SU-DHL-6 (cell line): ENCODE measurements around the gene NFATC1.

ENCODE experiments used
- H2AFZ ChIP-seq: fragments of 200-600 bp; sonication (generic); 2 replicates; pipeline ENCODE4 v1.6.1; 2014; ENCODE audit warnings: low read depth, mild to moderate bottlenecking, moderate library complexity, mixed read lengths, antibody characterized with exemption, low read length; ENCODE audit not compliant: severe bottlenecking
- H3F3A ChIP-seq: fragments of 200-600 bp; shearing (Covaris generic); 2 replicates; pipeline ENCODE4 v1.6.0; 2016; ENCODE audit warnings: antibody characterized with exemption, mild to moderate bottlenecking; ENCODE audit not compliant: insufficient read depth
- H3K27ac ChIP-seq: fragments of 200-600 bp; sonication (generic); 2 replicates; pipeline ENCODE4 v1.5.1; 2016; ENCODE audit warnings: low read depth, mild to moderate bottlenecking, low read length, moderate library complexity, mixed read lengths
- H3K27me3 ChIP-seq: fragments of 200-600 bp; sonication (generic), shearing (Covaris generic); 2 replicates; pipeline ENCODE4 v1.6.0; 2014; ENCODE audit warnings: mild to moderate bottlenecking, low read length
- H3K36me3 ChIP-seq: fragments of 200-600 bp; sonication (generic); 2 replicates; pipeline ENCODE4 v1.6.1; 2014; ENCODE audit warnings: mild to moderate bottlenecking, low read length, mixed read lengths
- H3K4me2 ChIP-seq: fragments of 300-600, 200-600 bp; shearing (Covaris generic), sonication (generic); 2 replicates; pipeline ENCODE4 v1.6.0; 2014; ENCODE audit warnings: low read length, low read depth, mild to moderate bottlenecking; ENCODE audit not compliant: poor library complexity, severe bottlenecking
- H3K4me3 ChIP-seq: fragments of 200-600 bp; sonication (generic); 2 replicates; pipeline ENCODE4 v1.5.1; 2014; ENCODE audit warnings: antibody characterized with exemption, low read length, mild to moderate bottlenecking, mixed read lengths; ENCODE audit not compliant: insufficient read depth, poor library complexity, severe bottlenecking
- H3K79me2 ChIP-seq: fragments of 200-600 bp; sonication (generic); 2 replicates; pipeline ENCODE4 v1.6.1; 2014; ENCODE audit warnings: mild to moderate bottlenecking, low read length, moderate library complexity; ENCODE audit not compliant: insufficient read depth
- H3K9ac ChIP-seq: fragments of 200-600 bp; sonication (generic); 2 replicates; pipeline ENCODE4 v1.7.0; 2014; ENCODE audit warnings: mild to moderate bottlenecking, low read length
- H3K9me2 ChIP-seq: fragments of 200-600 bp; sonication (generic); replicated peaks from 2 replicates; pipeline ENCODE4 v1.6.1; 2014; ENCODE audit warnings: low read length; ENCODE audit not compliant: insufficient read depth
- H3K9me3 ChIP-seq: fragments of 200-600 bp; sonication (generic); 2 replicates; pipeline ENCODE4 v1.6.1; 2014; ENCODE audit warnings: low read length, mixed read lengths; ENCODE audit not compliant: insufficient read depth
- H4K20me1 ChIP-seq: fragments of 200-600 bp; sonication (generic); 2 replicates; pipeline ENCODE4 v1.6.1; 2014; ENCODE audit warnings: low read depth, mild to moderate bottlenecking, antibody characterized with exemption, low read length, moderate library complexity, mixed read lengths
- EZH2phosphoT487 ChIP-seq: fragments of 200-600 bp; sonication (generic), shearing (Covaris generic); conservative IDR thresholded peaks from 2 replicates; pipeline ENCODE4 v1.6.1; 2018; ENCODE audit warnings: mild to moderate bottlenecking, antibody characterized with exemption, low read length, moderate library complexity, mixed read lengths
- TF ChIP-seq, protein P1 (sequence below): fragments of 200-600 bp; sonication (generic); IDR thresholded peaks from one replicate; pipeline ENCODE4 v1.5.1; 2017; ENCODE audit warnings: antibody characterized with exemption, mild to moderate bottlenecking, low read length, moderate library complexity; ENCODE audit not compliant: insufficient read depth, poor library complexity, severe bottlenecking

The NFATC1 gene

DNA sequence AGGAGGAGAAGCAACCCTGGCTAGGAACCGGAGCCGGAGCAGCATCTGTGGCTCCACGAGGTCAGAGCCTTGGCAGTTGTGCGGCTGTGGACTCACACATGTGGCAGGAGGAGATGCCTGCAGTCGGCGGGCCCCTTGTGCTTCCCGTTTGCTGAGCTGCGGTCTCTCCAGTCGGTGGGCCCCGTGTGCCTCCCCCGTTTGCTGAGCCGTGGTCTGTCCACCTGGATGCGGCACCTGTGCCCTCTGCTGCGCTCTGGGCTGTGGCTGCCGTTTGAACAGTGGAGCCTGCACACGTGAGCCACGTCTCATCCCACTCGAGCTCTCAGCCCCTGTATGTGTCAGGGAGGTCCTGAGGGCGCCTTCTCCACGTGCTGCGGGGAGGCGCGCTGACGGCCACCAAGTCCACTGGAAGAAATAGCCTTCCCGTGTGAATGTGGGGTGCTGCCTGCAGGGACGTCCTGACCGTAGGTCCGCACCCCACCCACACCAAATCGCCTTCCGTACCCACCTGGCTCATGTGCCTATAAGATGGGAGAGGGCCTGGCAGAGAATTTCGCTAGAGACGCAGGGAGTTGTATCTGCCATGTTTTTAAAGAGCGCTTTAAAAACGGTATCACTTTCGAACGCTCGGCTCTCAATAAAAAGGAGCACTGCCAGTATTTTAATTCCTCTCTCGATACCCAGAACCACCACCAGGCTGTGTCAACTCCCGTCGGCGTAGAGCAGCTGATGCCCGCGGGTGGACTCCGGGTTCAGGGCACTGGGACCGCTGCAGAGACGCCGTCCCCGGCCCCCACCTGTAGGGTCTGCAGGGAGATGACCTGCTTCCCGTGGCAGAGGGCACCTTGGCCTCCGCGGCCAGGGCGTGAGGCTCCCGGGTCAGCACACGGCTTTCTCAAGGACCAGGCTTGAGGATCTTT, 117.0 kb downstream of the NFATC1 start:
- no peaks in the 10 kb centered on the region for H3K36me3 ChIP-seq
- no peaks in the 10 kb centered on the region for H3K9me2 ChIP-seq
- peaks cover 11% of the 10 kb centered on the region; the same call in 1 of the 2 replicates for H3F3A ChIP-seq

DNA sequence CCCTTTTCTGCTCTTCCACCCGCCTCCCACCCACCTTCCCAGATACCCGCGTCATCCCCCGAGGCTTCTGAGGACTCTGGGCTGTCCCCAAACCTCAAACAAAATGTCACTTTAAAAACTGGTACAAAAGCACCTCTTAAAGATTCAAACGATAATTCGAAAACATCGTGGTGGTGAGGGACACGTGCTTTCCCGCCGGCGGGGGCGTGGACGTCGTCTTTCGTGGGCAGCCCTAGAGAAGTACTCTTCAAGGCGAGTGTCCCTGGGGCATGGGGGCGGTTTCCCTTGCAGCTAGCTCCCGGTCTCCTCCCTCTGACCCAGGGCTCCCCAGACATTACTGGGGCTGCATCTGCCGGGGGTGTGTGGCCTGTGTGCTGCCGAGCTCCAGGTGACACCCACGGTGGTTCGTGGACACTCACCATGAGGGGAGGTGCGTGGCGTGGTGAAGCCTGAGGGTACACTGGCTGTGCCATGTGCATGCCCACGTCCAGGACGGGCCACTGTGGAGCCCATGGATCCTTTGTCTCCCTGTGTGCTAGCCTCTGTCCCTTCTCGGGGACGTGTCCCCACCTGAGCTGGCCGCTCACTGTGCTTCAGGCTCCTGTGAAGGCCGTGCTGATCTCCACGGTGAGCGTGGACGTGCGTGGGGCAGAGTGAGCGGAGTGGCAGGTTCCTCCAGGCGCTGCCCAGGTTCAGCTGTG, 117.8 kb downstream of the NFATC1 start:
- Histone ChIP-seq H3K9ac (no peak overlapping the region), H3K79me2 (no peaks in the 10 kb centered on the region), H3K4me3 (no peak overlapping the region), H3K9me3 (no peaks in the 10 kb centered on the region), H3K27ac (no peak overlapping the region), H3K9me2 (no peaks in the 10 kb centered on the region), H3K36me3 (no peaks in the 10 kb centered on the region), H3K27me3 (no peaks in the 10 kb centered on the region), H3K4me2 (no peak overlapping the region), H2AFZ (no peak overlapping the region), H4K20me1 (no peaks in the 10 kb centered on the region), H3F3A (peaks cover 12% of the 10 kb centered on the region; the same call in 1 of the 2 replicates)
- TF ChIP-seq EZH2phosphoT487 = no peak
- TF ChIP-seq, protein P1, sequence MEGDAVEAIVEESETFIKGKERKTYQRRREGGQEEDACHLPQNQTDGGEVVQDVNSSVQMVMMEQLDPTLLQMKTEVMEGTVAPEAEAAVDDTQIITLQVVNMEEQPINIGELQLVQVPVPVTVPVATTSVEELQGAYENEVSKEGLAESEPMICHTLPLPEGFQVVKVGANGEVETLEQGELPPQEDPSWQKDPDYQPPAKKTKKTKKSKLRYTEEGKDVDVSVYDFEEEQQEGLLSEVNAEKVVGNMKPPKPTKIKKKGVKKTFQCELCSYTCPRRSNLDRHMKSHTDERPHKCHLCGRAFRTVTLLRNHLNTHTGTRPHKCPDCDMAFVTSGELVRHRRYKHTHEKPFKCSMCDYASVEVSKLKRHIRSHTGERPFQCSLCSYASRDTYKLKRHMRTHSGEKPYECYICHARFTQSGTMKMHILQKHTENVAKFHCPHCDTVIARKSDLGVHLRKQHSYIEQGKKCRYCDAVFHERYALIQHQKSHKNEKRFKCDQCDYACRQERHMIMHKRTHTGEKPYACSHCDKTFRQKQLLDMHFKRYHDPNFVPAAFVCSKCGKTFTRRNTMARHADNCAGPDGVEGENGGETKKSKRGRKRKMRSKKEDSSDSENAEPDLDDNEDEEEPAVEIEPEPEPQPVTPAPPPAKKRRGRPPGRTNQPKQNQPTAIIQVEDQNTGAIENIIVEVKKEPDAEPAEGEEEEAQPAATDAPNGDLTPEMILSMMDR = no peak

More for the DNA sequence above, 117.0 kb downstream of the NFATC1 start:
- no peak overlapping the region for H2AFZ ChIP-seq
- no peak overlapping the region for H3K27ac ChIP-seq
- no peak overlapping the region for H3K4me3 ChIP-seq
- no peaks in the 10 kb centered on the region for H4K20me1 ChIP-seq
- H3K9me3 ChIP-seq = no peaks in the 10 kb centered on the region
- no peaks in the 10 kb centered on the region for H3K27me3 ChIP-seq
- no peak overlapping the region for H3K9ac ChIP-seq
- H3K4me2 ChIP-seq = no peak overlapping the region
- TF ChIP-seq EZH2phosphoT487 = no peak
- TF ChIP-seq, protein P1 = no peak
- no peaks in the 10 kb centered on the region for H3K79me2 ChIP-seq

DNA sequence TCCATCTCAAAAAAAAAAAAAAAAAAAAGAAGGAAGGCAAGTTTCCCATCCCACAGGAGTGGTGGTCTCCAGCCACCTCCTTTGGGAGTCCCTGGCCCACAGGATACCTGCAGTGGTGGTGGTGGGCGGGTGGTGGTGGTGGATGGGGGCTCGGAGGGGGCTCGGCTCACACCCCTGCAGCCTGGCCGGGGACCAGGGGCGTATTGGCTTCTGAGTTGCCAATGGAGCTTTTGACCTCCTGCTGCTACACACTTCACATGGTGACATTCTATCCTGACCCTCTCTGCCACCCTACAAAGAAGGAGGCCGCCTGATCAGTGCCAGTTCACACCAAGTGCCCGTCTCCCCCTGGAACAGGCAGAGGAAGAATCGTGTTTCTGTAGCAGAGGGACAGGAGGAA, 119.6 kb downstream of the NFATC1 start:
- no peak overlapping the region for H2AFZ ChIP-seq

More for the DNA sequence above, 119.6 kb downstream of the NFATC1 start:
- no peaks in the 10 kb centered on the region for H3K36me3 ChIP-seq
- H3K27ac ChIP-seq = no peak overlapping the region
- no peak for TF ChIP-seq EZH2phosphoT487
- no peak overlapping the region for H3K4me2 ChIP-seq
- no peaks in the 10 kb centered on the region for H3K9me2 ChIP-seq
- H3K9ac ChIP-seq = no peak overlapping the region
- H3K9me3 ChIP-seq = no peaks in the 10 kb centered on the region
- no peak overlapping the region for H3K4me3 ChIP-seq
- peaks cover 12% of the 10 kb centered on the region; the same call in 1 of the 2 replicates for H3F3A ChIP-seq
- H3K27me3 ChIP-seq = no peaks in the 10 kb centered on the region
- H4K20me1 ChIP-seq = no peaks in the 10 kb centered on the region
- no peaks in the 10 kb centered on the region for H3K79me2 ChIP-seq
